Liver (tissue), 9 donors: ENCODE results near the gene ABCB6. TPM values are rescaled to one million over a fixed set of nuclear protein-coding genes. Genes with fewer than 3 reads are reported as not detected.

Experiments
- DNase-seq: peaks from one replicate; pipeline ENCODE4 v3.0.0-alpha.2; 2017; ENCODE audit warnings: low spot score
- H3K27ac ChIP-seq, 2 donors: one replicate each; pipeline ENCODE4 v1.7.0; 2013; ENCODE audit warnings: inconsistent platforms in 2 of 2, low read length in 2 of 2, control low read depth in 1 of 2, low read depth in 1 of 2, mild to moderate bottlenecking in 1 of 2
- H3K27me3 ChIP-seq, 4 donors: one replicate each; pipeline versions ENCODE4 v1.6.1 to v1.7.0; 2013; ENCODE audit warnings: low read length in 3 of 4, inconsistent platforms in 1 of 4, mild to moderate bottlenecking in 1 of 4, moderate library complexity in 1 of 4; ENCODE audit not compliant: control insufficient read depth in 4 of 4, insufficient read depth in 4 of 4
- H3K36me3 ChIP-seq, 4 donors: one replicate each; pipeline versions ENCODE4 v1.6.1 to v1.7.0; 2013; ENCODE audit warnings: low read length in 3 of 4, mild to moderate bottlenecking in 3 of 4, low read depth in 1 of 4, moderate library complexity in 1 of 4; ENCODE audit not compliant: control insufficient read depth in 4 of 4, insufficient read depth in 3 of 4
- H3K4me1 ChIP-seq, 4 donors: one replicate each; pipeline versions ENCODE4 v1.6.1 to v1.7.0; 2013; ENCODE audit warnings: low read length in 3 of 4, mild to moderate bottlenecking in 3 of 4, moderate library complexity in 1 of 4; ENCODE audit not compliant: control insufficient read depth in 4 of 4, insufficient read depth in 4 of 4
- H3K4me3 ChIP-seq, 3 donors: one replicate each; pipeline versions ENCODE4 v1.6.1 to v1.7.0; 2013; ENCODE audit warnings: low read length in 3 of 3, control low read depth in 1 of 3, low read depth in 1 of 3, mild to moderate bottlenecking in 1 of 3
- H3K9ac ChIP-seq, 2 donors: one replicate each; pipeline ENCODE4 v1.7.0; 2013; ENCODE audit warnings: low read length in 2 of 2, mild to moderate bottlenecking in 2 of 2, moderate library complexity in 2 of 2, control low read depth in 1 of 2, low read depth in 1 of 2
- H3K9me3 ChIP-seq, 4 donors: one replicate each; pipeline versions ENCODE4 v1.6.1 to v1.7.0; 2013; ENCODE audit warnings: low read length in 3 of 4; ENCODE audit not compliant: control insufficient read depth in 4 of 4
- CTCF ChIP-seq: fragments of 150-350 bp; IDR thresholded peaks from 2 replicates; pipeline ENCODE4 v1.5.1; 2017; ENCODE audit warnings: improper control_type of control experiment, low read depth, low read length; ENCODE audit not compliant: missing input control
- EGR1 ChIP-seq, 2 donors: IDR thresholded peaks; 2 replicates each; pipeline ENCODE4 v1.6.1; 2016 to 2018; ENCODE audit warnings: antibody characterized with exemption in 2 of 2, low read depth in 2 of 2
- FOXA1 ChIP-seq: IDR thresholded peaks from 2 replicates; pipeline ENCODE4 v1.6.1; 2016; ENCODE audit warnings: antibody characterized with exemption
- FOXA2 ChIP-seq: IDR thresholded peaks from 2 replicates; pipeline ENCODE4 v1.6.1; 2016; ENCODE audit warnings: antibody characterized with exemption
- GABPA ChIP-seq, 2 donors: IDR thresholded peaks in 1 of 2; conservative IDR thresholded peaks in 1 of 2; 2 replicates each; pipeline ENCODE4 v1.6.1; 2016; ENCODE audit warnings: antibody characterized with exemption in 2 of 2, mild to moderate bottlenecking in 1 of 2, moderate library complexity in 1 of 2
- HNF4A ChIP-seq, 2 donors: conservative IDR thresholded peaks; 2 replicates each; pipeline ENCODE4 v1.6.1; 2016; ENCODE audit warnings: antibody characterized with exemption in 2 of 2, mild to moderate bottlenecking in 2 of 2
- HNF4G ChIP-seq: IDR thresholded peaks from 2 replicates; pipeline ENCODE4 v1.6.1; 2016; ENCODE audit warnings: antibody characterized with exemption
- JUND ChIP-seq, 2 donors: IDR thresholded peaks; 2 replicates each; pipeline ENCODE4 v1.6.1; 2016; ENCODE audit warnings: antibody characterized with exemption in 2 of 2
- MAX ChIP-seq: IDR thresholded peaks from 2 replicates; pipeline ENCODE4 v1.6.1; 2016; ENCODE audit warnings: antibody characterized with exemption
- NR2F2 ChIP-seq: IDR thresholded peaks from 2 replicates; pipeline ENCODE4 v1.6.1; 2016; ENCODE audit warnings: antibody characterized with exemption
- RAD21 ChIP-seq, 2 donors: IDR thresholded peaks; 2 replicates each; pipeline ENCODE4 v1.6.1; 2016; ENCODE audit warnings: antibody characterized with exemption in 2 of 2, mild to moderate bottlenecking in 2 of 2
- RXRA ChIP-seq, 2 donors: IDR thresholded peaks; 2 replicates each; pipeline ENCODE4 v1.6.1; 2017 to 2018; ENCODE audit warnings: antibody characterized with exemption in 2 of 2, mild to moderate bottlenecking in 1 of 2
- SP1 ChIP-seq: IDR thresholded peaks from 2 replicates; pipeline ENCODE4 v1.6.1; 2018; ENCODE audit warnings: antibody characterized with exemption, mild to moderate bottlenecking
- TAF1 ChIP-seq: conservative IDR thresholded peaks from 2 replicates; pipeline ENCODE4 v1.6.1; 2016; ENCODE audit warnings: antibody characterized with exemption, mild to moderate bottlenecking
- YY1 ChIP-seq: IDR thresholded peaks from 2 replicates; pipeline ENCODE4 v1.6.1; 2016; ENCODE audit warnings: antibody characterized with exemption, mild to moderate bottlenecking
- ZBTB33 ChIP-seq: IDR thresholded peaks from 2 replicates; pipeline ENCODE4 v1.6.1; 2016; ENCODE audit warnings: antibody characterized with exemption
- WGBS: extraction: QIAGEN DNeasy Blood & Tissue Kit; methylation state at CpG from one replicate; pipeline ENCODE4 v1.1.7; 2013; 5-methylcytosine and 5-hydroxymethylcytosine counted together
- polyA plus RNA-seq, 2 donors: library from polyadenylated mRNA; stranded (reverse) in 1 of 2; unstranded in 1 of 2; fragments of 200-250 nt in 1 of 2; fragments of >200 nt in 1 of 2; fragmentation: Nextera tagmentation in 1 of 2; extraction: Ambion mirVana in 1 of 2; gene quantifications; one replicate each; pipeline versions ENCODE4 v1.2.1 to v1.2.3, GENCODE V29; 2013 to 2015
- total RNA-seq, 2 donors: library from RNA; depleted of rRNA; stranded (reverse); fragments of >200 nt; gene quantifications; one replicate each; pipeline ENCODE4 v1.2.3, GENCODE V29; 2014
- TF ChIP-seq, protein P1 (sequence below): IDR thresholded peaks from 2 replicates; pipeline ENCODE4 v1.6.1; 2016; ENCODE audit warnings: antibody characterized with exemption, mild to moderate bottlenecking
- TF ChIP-seq, protein P2 (sequence below): IDR thresholded peaks from 2 replicates; pipeline ENCODE4 v1.6.1; 2016; ENCODE audit warnings: antibody characterized with exemption
- donor health status: healthy.
- donor health status: healthy.
- donor health status: healthy.
- donor health status: healthy.
- donor health status: healthy.

Gene ABCB6
- total and polyA plus RNA-seq, 4 donors = 19.0 to 96.1 (median 47.8) TPM

DNA sequence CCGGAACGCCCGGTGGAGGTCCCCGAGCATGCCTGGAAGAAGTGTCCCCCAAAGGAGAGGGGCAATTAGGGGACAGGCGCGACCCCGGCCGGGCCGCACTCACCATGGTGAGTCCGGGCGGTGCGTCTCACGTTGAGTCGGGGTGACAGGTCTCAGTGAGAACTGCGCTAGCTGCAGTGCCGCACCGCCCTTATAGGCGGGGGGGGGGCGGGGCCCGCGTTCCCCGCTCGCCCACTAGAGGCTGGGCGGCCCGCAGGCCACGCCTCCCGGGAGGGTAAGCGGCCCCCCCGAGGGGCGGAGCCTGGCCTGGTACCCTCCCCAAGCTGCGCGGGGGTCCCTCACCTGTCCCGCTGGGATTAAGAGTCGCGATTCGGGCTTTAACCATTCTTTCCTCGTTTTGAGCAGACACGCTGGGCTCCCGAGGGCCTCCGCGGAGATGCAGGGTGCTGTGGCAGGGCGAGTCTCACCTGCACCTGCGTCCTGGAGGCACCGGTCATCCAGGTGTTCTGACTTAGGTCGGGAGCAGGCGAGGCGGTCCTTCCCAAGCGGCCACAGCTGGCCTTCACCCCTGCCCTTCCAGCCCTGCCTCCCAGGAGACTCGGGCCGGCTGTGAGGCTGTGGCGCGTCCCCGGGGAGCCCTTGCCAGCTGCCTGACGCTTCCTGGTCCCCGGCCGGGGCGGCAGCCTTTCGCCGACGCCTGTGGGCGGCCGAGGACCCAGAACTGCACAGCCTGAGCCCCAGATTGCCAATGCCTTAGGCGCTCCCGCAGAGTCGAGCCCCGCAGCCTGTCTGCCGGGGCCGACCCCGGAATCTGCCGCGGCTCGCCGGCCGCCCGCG is 35.2 kb upstream of the ABCB6 start, which contains the start of gene TUBA4A:
Gene TUBA4A (minus strand): TSS at position 166 of the 837 bp plus-strand sequence. CDS start 60 bp downstream, at position 106.
- under 1% methylated on average over 76 of the region's 76 CpGs for WGBS
- H3K4me1 ChIP-seq = peaks cover 13 to 41% (median 29%) of the 10 kb centered on the region in 4 donors
- peaks cover 0 to 3% (median 0%) of the 10 kb centered on the region in 4 donors for H3K36me3 ChIP-seq
- H3K9me3 ChIP-seq = no peaks in the 10 kb centered on the region
- TF ChIP-seq, protein P1, sequence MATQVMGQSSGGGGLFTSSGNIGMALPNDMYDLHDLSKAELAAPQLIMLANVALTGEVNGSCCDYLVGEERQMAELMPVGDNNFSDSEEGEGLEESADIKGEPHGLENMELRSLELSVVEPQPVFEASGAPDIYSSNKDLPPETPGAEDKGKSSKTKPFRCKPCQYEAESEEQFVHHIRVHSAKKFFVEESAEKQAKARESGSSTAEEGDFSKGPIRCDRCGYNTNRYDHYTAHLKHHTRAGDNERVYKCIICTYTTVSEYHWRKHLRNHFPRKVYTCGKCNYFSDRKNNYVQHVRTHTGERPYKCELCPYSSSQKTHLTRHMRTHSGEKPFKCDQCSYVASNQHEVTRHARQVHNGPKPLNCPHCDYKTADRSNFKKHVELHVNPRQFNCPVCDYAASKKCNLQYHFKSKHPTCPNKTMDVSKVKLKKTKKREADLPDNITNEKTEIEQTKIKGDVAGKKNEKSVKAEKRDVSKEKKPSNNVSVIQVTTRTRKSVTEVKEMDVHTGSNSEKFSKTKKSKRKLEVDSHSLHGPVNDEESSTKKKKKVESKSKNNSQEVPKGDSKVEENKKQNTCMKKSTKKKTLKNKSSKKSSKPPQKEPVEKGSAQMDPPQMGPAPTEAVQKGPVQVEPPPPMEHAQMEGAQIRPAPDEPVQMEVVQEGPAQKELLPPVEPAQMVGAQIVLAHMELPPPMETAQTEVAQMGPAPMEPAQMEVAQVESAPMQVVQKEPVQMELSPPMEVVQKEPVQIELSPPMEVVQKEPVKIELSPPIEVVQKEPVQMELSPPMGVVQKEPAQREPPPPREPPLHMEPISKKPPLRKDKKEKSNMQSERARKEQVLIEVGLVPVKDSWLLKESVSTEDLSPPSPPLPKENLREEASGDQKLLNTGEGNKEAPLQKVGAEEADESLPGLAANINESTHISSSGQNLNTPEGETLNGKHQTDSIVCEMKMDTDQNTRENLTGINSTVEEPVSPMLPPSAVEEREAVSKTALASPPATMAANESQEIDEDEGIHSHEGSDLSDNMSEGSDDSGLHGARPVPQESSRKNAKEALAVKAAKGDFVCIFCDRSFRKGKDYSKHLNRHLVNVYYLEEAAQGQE = peak; percentile 93
- TF ChIP-seq NR2F2 = no peak
- TF ChIP-seq ZBTB33 = no peak
- TF ChIP-seq TAF1 = peak; percentile 82
- TF ChIP-seq HNF4G = no peak
- peak; percentile 61 for TF ChIP-seq SP1
- no peak for TF ChIP-seq RXRA (IDR thresholded peaks at IDR 0.05)
- no peak for TF ChIP-seq GABPA (IDR thresholded peaks at IDR 0.05 in 1 of 2, conservative IDR thresholded peaks at IDR 0.05 in 1 of 2)
- no peak for TF ChIP-seq MAX
- TF ChIP-seq JUND (IDR thresholded peaks at IDR 0.05) = no peak
- TF ChIP-seq EGR1 (IDR thresholded peaks at IDR 0.05; ENCODE audit: low read depth in 2 of 2) = no peak
- TF ChIP-seq, protein P2, sequence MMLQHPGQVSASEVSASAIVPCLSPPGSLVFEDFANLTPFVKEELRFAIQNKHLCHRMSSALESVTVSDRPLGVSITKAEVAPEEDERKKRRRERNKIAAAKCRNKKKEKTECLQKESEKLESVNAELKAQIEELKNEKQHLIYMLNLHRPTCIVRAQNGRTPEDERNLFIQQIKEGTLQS = no peak
- TF ChIP-seq HNF4A (conservative IDR thresholded peaks at IDR 0.05) = no peak
- peak; percentile 29 to 33 for TF ChIP-seq RAD21 (IDR thresholded peaks at IDR 0.05)
- peak; percentile 8 for TF ChIP-seq CTCF
- peak; percentile 54 for TF ChIP-seq YY1
- no peak for TF ChIP-seq FOXA1
- no peak for TF ChIP-seq FOXA2
- peak within 1 kb of the TSS; percentile 65 to 79 for H3K27ac ChIP-seq
- peak within 1 kb of the TSS; percentile 63 to 86 (median 64) for H3K4me3 ChIP-seq
- H3K27me3 ChIP-seq = no peaks in the 10 kb centered on the region
- DNase-seq = peak; percentile 88
- H3K9ac ChIP-seq = peak within 1 kb of the TSS; percentile 65 to 83
